NB4 (cell line): ENCODE measurements around the gene IGFBP2.

ENCODE experiments used
- DNase-seq: peaks from one replicate; pipeline ENCODE4 v3.0.0; 2010; ENCODE audit warnings: low read depth
- H3K4me3 ChIP-seq: one replicate; pipeline ENCODE4 v1.5.1; 2011; ENCODE audit warnings: mild to moderate bottlenecking, low read depth, low read length, moderate library complexity
- CTCF ChIP-seq: IDR thresholded peaks from one replicate; pipeline ENCODE4 v1.5.1; 2012; ENCODE audit warnings: low read depth, low read length
- MAX ChIP-seq: IDR thresholded peaks from 2 replicates; pipeline ENCODE4 v1.6.1; 2011; ENCODE audit warnings: low read depth, low read length
- MYC ChIP-seq: IDR thresholded peaks from 2 replicates; pipeline ENCODE4 v1.6.1; 2011; ENCODE audit warnings: low read depth, low read length
- POLR2A ChIP-seq: IDR thresholded peaks from 2 replicates; pipeline ENCODE4 v1.6.1; 2011; ENCODE audit warnings: mild to moderate bottlenecking; ENCODE audit not compliant: insufficient read length; ENCODE audit errors: extremely low read depth

The IGFBP2 gene

GRCh38 chr2:216589791-216590190, 43.4 kb upstream of the IGFBP2 start:
- TF ChIP-seq POLR2A, result no peak
- no peak for TF ChIP-seq MYC
- no peak for TF ChIP-seq CTCF
- TF ChIP-seq MAX, result no peak
- no peak overlapping the region for H3K4me3 ChIP-seq
- no peak for DNase-seq

- no peak overlapping the region for H3K4me3 ChIP-seq
- TF ChIP-seq POLR2A, result no peak
- no peak for TF ChIP-seq CTCF
- no peak for TF ChIP-seq MYC
- no peak for TF ChIP-seq MAX
- DNase-seq, result peak; percentile 56
These were observed 42.4 kb upstream of the IGFBP2 start for GRCh38 chr2:216590780-216591179.

- DNase-seq, result no peak
- no peak for TF ChIP-seq MYC
- no peak for TF ChIP-seq CTCF
These were observed 41.7 kb upstream of the IGFBP2 start for GRCh38 chr2:216591480-216591879.

GRCh38 chr2:216594081-216594480, 39.1 kb upstream of the IGFBP2 start:
- DNase-seq, result no peak
- TF ChIP-seq CTCF (no peak), MYC (no peak), MAX (no peak), POLR2A (no peak)
- H3K4me3 ChIP-seq, result no peak overlapping the region

More at GRCh38 chr2:216591480-216591879, 41.7 kb upstream of the IGFBP2 start:
- no peak overlapping the region for H3K4me3 ChIP-seq

- no peak overlapping the region for H3K4me3 ChIP-seq
- no peak for TF ChIP-seq POLR2A
- no peak for TF ChIP-seq CTCF
- no peak for TF ChIP-seq MYC
- no peak for TF ChIP-seq MAX
- no peak for DNase-seq
These were observed 36.8 kb upstream of the IGFBP2 start for GRCh38 chr2:216596236-216596979.
